Bronchial epithelial cell (primary cell): ENCODE results near the gene SLC38A5. TPM values are rescaled to one million over a fixed set of nuclear protein-coding genes. Genes with fewer than 3 reads are reported as not detected.

Experiments
- DNase-seq: peaks from one replicate; pipeline ENCODE4 v3.0.0-alpha.2; 2010; ENCODE audit warnings: low read depth
- FAIRE-seq: peaks from 2 replicates; lab custom pipeline; 2011; peaks lifted over from hg19 to GRCh38; lab: Jason Lieb, UNC
- H3K27me3 ChIP-seq: 2 replicates; pipeline ENCODE4 v1.5.1; 2011; ENCODE audit warnings: low read length; ENCODE audit not compliant: control insufficient read depth, insufficient read depth
- H3K36me3 ChIP-seq: 2 replicates; pipeline ENCODE4 v1.5.1; 2011; ENCODE audit warnings: low read length; ENCODE audit not compliant: control insufficient read depth, insufficient read depth
- H3K4me3 ChIP-seq: 2 replicates; pipeline ENCODE4 v1.5.1; 2011; ENCODE audit warnings: mild to moderate bottlenecking, low read depth, low read length, control low read depth
- CTCF ChIP-seq: IDR thresholded peaks from 2 replicates; pipeline ENCODE4 v1.5.1; 2011; ENCODE audit warnings: mild to moderate bottlenecking, moderate library complexity, low read length, control low read depth, inconsistent platforms; ENCODE audit not compliant: insufficient read depth, severe bottlenecking
- total RNA-seq: library from RNA; depleted of rRNA; stranded (reverse); fragments of >200 nt; gene quantifications from 2 replicates; pipeline ENCODE4 v1.2.1, GENCODE V29; 2014

The SLC38A5 gene
- total RNA-seq, 1 donor from 2014 or later, result 348 TPM

GRCh38 chrX:48480583-48480982, 10.5 kb upstream of the SLC38A5 start:
- DNase-seq (no peak), FAIRE-seq (no peak)
- no peaks in the 10 kb centered on the region for H3K27me3 ChIP-seq
- TF ChIP-seq CTCF, result no peak
- peaks cover 11% of the 10 kb centered on the region for H3K36me3 ChIP-seq
- no peak overlapping the region for H3K4me3 ChIP-seq

GRCh38 chrX:48480142-48480541, 10.1 kb upstream of the SLC38A5 start:
- FAIRE-seq (no peak), DNase-seq (no peak)
- TF ChIP-seq CTCF, result no peak
- H3K4me3 ChIP-seq, result no peak overlapping the region
- H3K27me3 ChIP-seq, result no peaks in the 10 kb centered on the region
- peaks cover 11% of the 10 kb centered on the region for H3K36me3 ChIP-seq

- DNase-seq (no peak), FAIRE-seq (no peak)
- TF ChIP-seq CTCF, result no peak
- Histone ChIP-seq H3K36me3 (peaks cover 11% of the 10 kb centered on the region), H3K27me3 (no peaks in the 10 kb centered on the region), H3K4me3 (no peak overlapping the region)
Measured at GRCh38 chrX:48478806-48479205, 8.7 kb upstream of the SLC38A5 start.

GRCh38 chrX:48477960-48478755, 8.1 kb upstream of the SLC38A5 start:
- TF ChIP-seq CTCF, result no peak
- Histone ChIP-seq H3K4me3 (no peak overlapping the region), H3K27me3 (no peaks in the 10 kb centered on the region), H3K36me3 (peaks cover 11% of the 10 kb centered on the region)
- DNase-seq, result no peak
- FAIRE-seq, result no peak

- FAIRE-seq, result no peak
- DNase-seq, result no peak
- peak overlapping the region; percentile 80 for H3K4me3 ChIP-seq
- no peaks in the 10 kb centered on the region for H3K27me3 ChIP-seq
- peaks cover 8% of the 10 kb centered on the region for H3K36me3 ChIP-seq
- TF ChIP-seq CTCF, result no peak
Measured at GRCh38 chrX:48476919-48477318, 6.9 kb upstream of the SLC38A5 start.
